Measurements from ENCODE around the gene PRMT6.

DNA sequence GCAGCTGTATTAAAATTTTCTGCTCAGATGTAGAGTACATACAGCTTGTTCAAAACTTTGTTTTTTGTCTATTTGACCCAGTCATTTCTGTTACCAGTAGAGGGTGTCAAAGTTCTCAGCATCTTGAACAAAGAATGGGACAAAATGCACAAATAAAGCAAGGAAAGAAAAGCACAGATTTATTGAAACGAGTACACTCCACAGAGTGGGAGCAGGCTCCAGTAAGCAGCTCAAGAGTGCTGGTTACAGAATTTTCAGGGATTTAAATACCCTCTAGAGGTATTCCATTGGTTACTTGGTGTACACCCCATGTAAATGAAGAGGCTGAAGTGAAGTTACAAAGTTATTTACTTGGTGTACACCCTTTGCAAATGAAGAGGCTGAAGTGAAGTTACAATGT, 8.9 kb upstream of the PRMT6 start:
- TF ChIP-seq, protein P1, sequence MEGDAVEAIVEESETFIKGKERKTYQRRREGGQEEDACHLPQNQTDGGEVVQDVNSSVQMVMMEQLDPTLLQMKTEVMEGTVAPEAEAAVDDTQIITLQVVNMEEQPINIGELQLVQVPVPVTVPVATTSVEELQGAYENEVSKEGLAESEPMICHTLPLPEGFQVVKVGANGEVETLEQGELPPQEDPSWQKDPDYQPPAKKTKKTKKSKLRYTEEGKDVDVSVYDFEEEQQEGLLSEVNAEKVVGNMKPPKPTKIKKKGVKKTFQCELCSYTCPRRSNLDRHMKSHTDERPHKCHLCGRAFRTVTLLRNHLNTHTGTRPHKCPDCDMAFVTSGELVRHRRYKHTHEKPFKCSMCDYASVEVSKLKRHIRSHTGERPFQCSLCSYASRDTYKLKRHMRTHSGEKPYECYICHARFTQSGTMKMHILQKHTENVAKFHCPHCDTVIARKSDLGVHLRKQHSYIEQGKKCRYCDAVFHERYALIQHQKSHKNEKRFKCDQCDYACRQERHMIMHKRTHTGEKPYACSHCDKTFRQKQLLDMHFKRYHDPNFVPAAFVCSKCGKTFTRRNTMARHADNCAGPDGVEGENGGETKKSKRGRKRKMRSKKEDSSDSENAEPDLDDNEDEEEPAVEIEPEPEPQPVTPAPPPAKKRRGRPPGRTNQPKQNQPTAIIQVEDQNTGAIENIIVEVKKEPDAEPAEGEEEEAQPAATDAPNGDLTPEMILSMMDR (IDR thresholded peaks at IDR 0.05; ENCODE audit: low read length) = peak; percentile 39; the same call in 1 of the 2 replicates
- TF ChIP-seq EZH2 (IDR thresholded peaks at IDR 0.05; ENCODE audit: borderline replicate concordance, low read length) = no peak

Measured in OCI-LY1 (cell line).